Endothelial cell of umbilical vein (primary cell): ENCODE results near the gene HPSE2. TPM values are rescaled to one million over a fixed set of nuclear protein-coding genes. Genes with fewer than 3 reads are reported as not detected.

Source experiments
- BruUV-seq: library from RNA; stranded (reverse); fragments of 400-500 nt; replicated peaks from 2 replicates; lab custom pipeline; 2021; lab: Mats Ljungman, UMichigan
- CTCF ChIA-PET: fragments of 300-600, 350-600 bp; sonication (Branson Sonifier 250); formaldehyde crosslinking; loops from one replicate; lab custom pipeline; 2021; ENCODE audit warnings: antibody characterized with exemption, inconsistent platforms; lab: Charles Lee
- POLR2A ChIA-PET: fragments of 300-600, 350-600 bp; sonication (Branson Sonifier 250); formaldehyde crosslinking; loops from one replicate; lab custom pipeline; 2021; ENCODE audit warnings: antibody characterized with exemption, inconsistent platforms; lab: Charles Lee
- DNase-seq: peaks from one replicate; pipeline ENCODE4 v3.0.0-alpha.2; 2011; ENCODE audit warnings: low read depth, low spot score
- FAIRE-seq: peaks from 2 replicates; lab custom pipeline; 2011; peaks lifted over from hg19 to GRCh38; lab: Jason Lieb, UNC
- H2AFZ ChIP-seq: 2 replicates; pipeline ENCODE4 v1.6.0; 2012; ENCODE audit warnings: low read depth, low read length, control low read depth, inconsistent platforms
- H3K27ac ChIP-seq: 2 replicates; pipeline ENCODE4 v1.5.1; 2011; ENCODE audit warnings: low read depth, mild to moderate bottlenecking, control low read depth, low read length, moderate library complexity; ENCODE audit not compliant: insufficient read depth
- H3K27me3 ChIP-seq, 2 experiments: 2 replicates each; pipeline versions ENCODE4 v1.6.0 to v1.6.1; 2011; ENCODE audit warnings: low read length in 2 of 2, mixed read lengths in 1 of 2; ENCODE audit not compliant: control insufficient read depth in 2 of 2, insufficient read depth in 2 of 2
- H3K36me3 ChIP-seq, 2 experiments: 2 replicates in 1 of 2; 3 replicates in 1 of 2; pipeline ENCODE4 v1.5.1; 2011; ENCODE audit warnings: low read length in 2 of 2, mild to moderate bottlenecking in 1 of 2, moderate library complexity in 1 of 2; ENCODE audit not compliant: control insufficient read depth in 2 of 2, insufficient read depth in 2 of 2; ENCODE audit errors: extremely low read depth in 1 of 2
- H3K4me1 ChIP-seq: 3 replicates; pipeline ENCODE4 v1.5.1; 2011; ENCODE audit warnings: mild to moderate bottlenecking, low read length; ENCODE audit not compliant: control insufficient read depth, insufficient read depth; ENCODE audit errors: extremely low read depth
- H3K4me2 ChIP-seq: 2 replicates; pipeline ENCODE4 v1.6.1; 2011; ENCODE audit warnings: low read length, control low read depth, mixed read lengths; ENCODE audit not compliant: insufficient read depth
- H3K4me3 ChIP-seq, 3 experiments: fragments of 200-600 bp in 1 of 3; sonication (generic), shearing (Covaris generic) in 1 of 3; replicated peaks in 1 of 3; 2 replicates each; pipeline ENCODE4 v1.5.1; 2011 to 2016; ENCODE audit warnings: control low read depth in 3 of 3, low read length in 3 of 3, mild to moderate bottlenecking in 2 of 3, inconsistent platforms in 1 of 3, low read depth in 1 of 3, moderate library complexity in 1 of 3; ENCODE audit not compliant: insufficient read depth in 1 of 3
- H3K79me2 ChIP-seq: 2 replicates; pipeline ENCODE4 v1.6.0; 2012; ENCODE audit warnings: low read length, inconsistent platforms; ENCODE audit not compliant: control insufficient read depth, insufficient read depth
- H3K9ac ChIP-seq: replicated peaks from 2 replicates; pipeline ENCODE3; 2011; ENCODE audit warnings: low read length, control low read depth; ENCODE audit not compliant: insufficient read depth; ENCODE audit errors: extremely low read depth
- H3K9me1 ChIP-seq: replicated peaks from 3 replicates; pipeline ENCODE4 v1.6.0; 2011; ENCODE audit warnings: mild to moderate bottlenecking, low read length; ENCODE audit not compliant: control insufficient read depth, insufficient read depth; ENCODE audit errors: extremely low read depth
- H3K9me3 ChIP-seq: replicated peaks from 2 replicates; pipeline ENCODE4 v1.5.1; 2012; ENCODE audit warnings: low read length, inconsistent platforms; ENCODE audit not compliant: control insufficient read depth, insufficient read depth
- H4K20me1 ChIP-seq: replicated peaks from 2 replicates; pipeline ENCODE3; 2011; ENCODE audit warnings: mild to moderate bottlenecking, low read length; ENCODE audit not compliant: control insufficient read depth, insufficient read depth; ENCODE audit errors: extremely low read depth
- CTCF ChIP-seq, 2 donors: IDR thresholded peaks; 1 replicate in 1 of 2; 2 replicates in 1 of 2; pipeline ENCODE4 v1.5.1; 2011; ENCODE audit warnings: low read length in 2 of 2, mild to moderate bottlenecking in 2 of 2, moderate library complexity in 2 of 2, control low read depth in 1 of 2, inconsistent platforms in 1 of 2, low read depth in 1 of 2; ENCODE audit not compliant: insufficient read depth in 1 of 2; ENCODE audit errors: extremely low read depth in 1 of 2
- EZH2 ChIP-seq: IDR thresholded peaks from 2 replicates; pipeline ENCODE4 v1.6.1; 2012; ENCODE audit warnings: borderline replicate concordance, low read depth, mild to moderate bottlenecking, moderate library complexity, low read length, inconsistent platforms; ENCODE audit not compliant: severe bottlenecking
- FOS ChIP-seq: IDR thresholded peaks from 2 replicates; pipeline ENCODE4 v1.6.1; 2011; ENCODE audit warnings: mild to moderate bottlenecking, low read length, moderate library complexity, borderline replicate concordance; ENCODE audit not compliant: insufficient read depth
- GATA2 ChIP-seq: IDR thresholded peaks from 2 replicates; pipeline ENCODE4 v1.7.0; 2011; ENCODE audit warnings: low read depth, mild to moderate bottlenecking, moderate library complexity, mixed read lengths, low read length; ENCODE audit not compliant: insufficient read length, insufficient read depth
- JUN ChIP-seq: IDR thresholded peaks from 2 replicates; pipeline ENCODE4 v1.6.1; 2011; ENCODE audit warnings: borderline replicate concordance, low read depth; ENCODE audit not compliant: insufficient read length, insufficient read depth
- MAX ChIP-seq: IDR thresholded peaks from 2 replicates; pipeline ENCODE4 v1.6.1; 2011; ENCODE audit not compliant: insufficient read depth, insufficient read length
- MYC ChIP-seq: IDR thresholded peaks from one replicate; pipeline ENCODE4 v1.6.1; 2011; ENCODE audit warnings: mild to moderate bottlenecking, low read depth, low read length
- POLR2A ChIP-seq: IDR thresholded peaks from 2 replicates; pipeline ENCODE4 v1.6.1; 2012; ENCODE audit warnings: low read depth, mild to moderate bottlenecking, control low read depth, low read length
- POLR2AphosphoS5 ChIP-seq: IDR thresholded peaks from 2 replicates; pipeline ENCODE4 v1.6.1; 2012; ENCODE audit warnings: low read depth, mild to moderate bottlenecking, control low read depth, low read length, moderate library complexity; ENCODE audit not compliant: insufficient read depth
- dilution Hi-C: fragments of 300-500 bp; cut with MboI; formaldehyde crosslinking; loops from one replicate; pipeline ENCODE4 v1.15.0; 2019; ENCODE audit warnings: low sequenced_read_pairs; ENCODE audit not compliant: extremely low pct_ligation_motif_present
- intact Hi-C: fragments of 100-400 bp; cut with micrococcal nuclease; formaldehyde crosslinking; loops from one replicate; pipeline ENCODE4 v1.10.0; 2022
- polyA plus RNA-seq, 4 experiments: library from polyadenylated mRNA; depleted of rRNA in 3 of 4; stranded (reverse) in 3 of 4; unstranded in 1 of 4; fragments of >200 nt; gene quantifications; 2 replicates each; pipeline versions ENCODE4 v1.2.1 to v1.2.3, GENCODE V29; 2011 to 2012; ENCODE audit warnings: missing spikeins in 1 of 4
- total RNA-seq: library from RNA; stranded (reverse); gene quantifications from 2 replicates; pipeline ENCODE4 v1.2.3, GENCODE V29; 2021

HPSE2 gene
- total and polyA plus RNA-seq, 2 donors (not counting 3 experiments of a cell fraction or from before 2014, with no cell fraction given) = not detected

- no peak overlapping the region for H3K9ac ChIP-seq
- H3K4me3 ChIP-seq = no peak overlapping the region
- dilution Hi-C loops (no loop called here), intact Hi-C loops (no loop called here)
- H3K9me1 ChIP-seq = no peaks in the 10 kb centered on the region
- no peaks in the 10 kb centered on the region for H3K36me3 ChIP-seq
- H3K27ac ChIP-seq = no peak overlapping the region
- no peaks in the 10 kb centered on the region for H3K9me3 ChIP-seq
- H3K4me1 ChIP-seq = no peaks in the 10 kb centered on the region
- TF ChIP-seq CTCF (IDR thresholded peaks at IDR 0.05; ENCODE audit: extremely low read depth in 1 of 2, insufficient read depth in 1 of 2, low read depth in 1 of 2, low read length in 2 of 2) = no peak
- no peak for TF ChIP-seq JUN
- TF ChIP-seq POLR2AphosphoS5 = no peak
- TF ChIP-seq GATA2 = no peak
- no peak for TF ChIP-seq POLR2A
- TF ChIP-seq MAX = no peak
- no peak for TF ChIP-seq MYC
- no peak for TF ChIP-seq FOS
- no peak for TF ChIP-seq EZH2
- H3K27me3 ChIP-seq = no peaks in the 10 kb centered on the region
- H3K4me2 ChIP-seq = no peak overlapping the region
- no peaks in the 10 kb centered on the region for H3K79me2 ChIP-seq
- no peak overlapping the region for H2AFZ ChIP-seq
- H4K20me1 ChIP-seq = no peaks in the 10 kb centered on the region
- no TSS peak for BruUV-seq
- DNase-seq = no peak
- ChIA-PET CTCF (interaction anchor here (1.3 kb wide), 1 partner anchor 17 kb away, joined by 3 read pairs; no protein-coding TSS in a partner anchor), POLR2A (no interaction called here)
- no peak for FAIRE-seq
Observed at GRCh38 chr10:98587156-98587837, 648.4 kb downstream of the HPSE2 start.
